Activated naive CD8-positive, alpha-beta T cell treated with anti-CD3 and anti-CD28 coated beads, Interleukin-2, amount 10 ng/mL, durations not matched to agents 7 days and 5 days (primary cell): ENCODE results near the gene S100A2. TPM values are rescaled to one million over a fixed set of nuclear protein-coding genes. Genes with fewer than 3 reads are reported as not detected.
"Not testable (repeated sequence)": the region's sequence is repeated elsewhere in the genome, so short reads cannot be mapped to it uniquely, and the experiment has no call there.

Source experiments
- ATAC-seq: fragments of 150-1000 bp; cut with Tn5 transposase; one replicate; pipeline ENCODE4 v1.10.0; 2021; ENCODE audit warnings: low read depth, moderate library complexity
- POLR2A ChIA-PET: fragments of 350-600 bp; sonication (Branson Sonifier 250); formaldehyde crosslinking; loops from one replicate; lab custom pipeline; 2021; ENCODE audit warnings: antibody characterized with exemption; lab: Charles Lee
- DNase-seq: peaks from one replicate; pipeline ENCODE4 v3.0.0; 2021
- H3K27ac Mint-ChIP-seq: one replicate; pipeline ENCODE4 v1.8.0; 2022; ENCODE audit warnings: mild to moderate bottlenecking, mixed read lengths
- H3K27me3 Mint-ChIP-seq: one replicate; pipeline ENCODE4 v1.8.0; 2022; ENCODE audit warnings: mild to moderate bottlenecking, moderate library complexity, mixed read lengths
- H3K36me3 Mint-ChIP-seq: one replicate; pipeline ENCODE4 v1.8.0; 2021; ENCODE audit warnings: mild to moderate bottlenecking, mixed read lengths
- H3K4me1 Mint-ChIP-seq: one replicate; pipeline ENCODE4 v1.8.0; 2021; ENCODE audit warnings: mixed read lengths
- H3K4me3 Mint-ChIP-seq: one replicate; pipeline ENCODE4 v1.8.0; 2022; ENCODE audit warnings: mild to moderate bottlenecking, moderate library complexity, mixed read lengths
- H3K9me3 Mint-ChIP-seq: one replicate; pipeline ENCODE4 v1.8.0; 2021; ENCODE audit warnings: mixed read lengths
- total RNA-seq, 2 experiments: library from RNA; stranded (reverse); gene quantifications; one replicate each; pipeline ENCODE4 v1.2.3, GENCODE V29; 2021

Gene S100A2
- total RNA-seq, 2 experiments from 2014 or later, result not detected

DNA sequence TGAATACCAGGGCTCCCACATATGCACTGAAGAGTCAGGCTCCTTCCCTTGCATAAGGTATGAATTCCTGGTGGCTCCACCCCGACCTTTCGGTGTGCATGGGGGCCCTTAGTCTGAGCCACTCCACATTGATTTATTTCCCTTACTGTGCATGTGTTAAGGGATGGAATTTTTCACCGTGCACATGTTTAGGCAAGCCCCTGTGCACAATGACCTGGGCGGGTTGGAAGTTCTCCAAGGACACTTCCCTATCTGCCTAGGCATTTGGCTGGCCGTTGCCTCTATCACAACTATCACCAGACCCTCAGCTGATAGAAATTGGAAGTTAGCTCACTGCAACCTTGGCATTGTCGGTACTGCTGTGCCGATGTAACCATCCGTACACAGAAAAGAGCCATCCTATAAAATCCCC is 39.5 kb downstream of the S100A2 start:
- POLR2A ChIA-PET, result interaction anchor here (3.0 kb wide), 1 partner anchor 9 kb away, joined by 9 read pairs; the partner anchor contains the start of gene S100A6
- no peak for ATAC-seq
- H3K27me3 Mint-ChIP-seq, result no peaks in the 10 kb centered on the region
- H3K36me3 Mint-ChIP-seq, result no peaks in the 10 kb centered on the region
- H3K27ac Mint-ChIP-seq, result no peak overlapping the region
- no peaks in the 10 kb centered on the region for H3K9me3 Mint-ChIP-seq
- peaks cover 11% of the 10 kb centered on the region for H3K4me1 Mint-ChIP-seq
- H3K4me3 Mint-ChIP-seq, result no peak overlapping the region
- DNase-seq, result peak; percentile 5

DNA sequence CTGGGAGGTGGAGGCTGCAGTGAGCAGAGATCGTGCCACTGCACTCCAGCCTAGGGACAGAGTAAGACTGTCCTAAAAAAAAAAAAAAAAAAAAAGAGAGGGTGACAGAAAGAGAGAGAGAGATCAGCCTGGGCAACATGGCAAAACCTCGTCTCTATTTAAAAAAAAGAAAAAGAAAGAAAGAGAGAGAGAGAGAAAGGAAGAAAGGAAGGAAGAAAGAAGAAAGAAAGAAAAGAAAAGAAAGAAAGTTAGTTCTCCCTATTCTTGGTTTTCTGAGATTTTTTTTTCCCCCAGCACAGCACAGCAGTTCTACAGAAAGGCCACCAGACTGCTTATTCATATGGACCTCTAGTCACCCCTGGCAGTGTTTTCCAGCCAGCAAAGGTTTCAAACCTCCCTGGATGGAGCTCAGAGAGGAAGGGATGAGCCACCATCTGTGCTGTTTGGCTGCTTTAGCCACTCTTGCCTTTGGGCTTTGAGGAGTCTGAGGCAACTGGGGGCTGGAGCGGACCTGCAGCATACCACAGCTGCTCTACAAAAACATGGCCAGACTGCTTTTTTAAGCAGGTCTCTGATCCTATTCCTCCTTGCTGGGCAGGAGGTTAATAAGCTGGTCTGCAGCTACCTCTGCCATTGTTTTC is 40.4 kb downstream of the S100A2 start:
- peaks cover 11% of the 10 kb centered on the region for H3K4me1 Mint-ChIP-seq
- POLR2A ChIA-PET, result interaction anchor here (3.0 kb wide), 1 partner anchor 10 kb away, joined by 9 read pairs; the partner anchor contains the start of gene S100A6
- no peaks in the 10 kb centered on the region for H3K9me3 Mint-ChIP-seq
- H3K4me3 Mint-ChIP-seq, result no peak overlapping the region
- DNase-seq, result peak; percentile 15
- H3K36me3 Mint-ChIP-seq, result no peaks in the 10 kb centered on the region
- no peaks in the 10 kb centered on the region for H3K27me3 Mint-ChIP-seq
- no peak overlapping the region for H3K27ac Mint-ChIP-seq
- ATAC-seq, result no peak

DNA sequence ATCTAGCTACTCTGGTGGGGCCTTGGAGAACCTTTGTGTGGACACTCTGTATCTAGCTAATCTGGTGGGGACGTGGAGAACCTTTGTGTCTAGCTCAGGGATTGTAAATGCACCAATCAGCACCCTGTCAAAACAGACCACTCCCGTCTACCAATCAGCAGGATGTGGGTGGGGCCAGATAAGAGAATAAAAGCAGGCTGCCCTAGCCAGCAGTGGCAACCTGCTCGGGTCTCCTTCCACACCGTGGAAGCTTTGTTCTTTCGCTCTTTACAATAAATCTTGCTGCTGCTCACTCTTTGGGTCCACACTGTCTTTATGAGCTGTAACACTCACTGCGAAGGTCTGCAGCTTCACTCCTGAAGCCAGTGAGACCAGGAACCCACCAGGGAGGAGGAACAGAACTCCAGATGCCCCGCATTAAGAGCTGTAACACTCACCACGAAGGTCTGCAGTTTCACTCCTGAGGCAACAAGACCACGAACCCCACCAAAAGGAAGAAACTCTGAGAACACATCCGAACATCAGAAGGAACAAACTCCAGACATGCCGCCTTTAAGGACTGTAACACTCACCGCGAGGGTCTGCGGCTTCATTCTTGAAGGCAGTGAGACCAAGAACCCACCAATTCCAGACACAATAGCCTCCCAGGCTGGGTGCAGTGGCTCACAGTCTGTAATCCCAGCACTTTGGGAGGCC is 43.1 kb downstream of the S100A2 start:
- Mint-ChIP-seq H3K4me3 (peak overlapping the region; percentile 61), H3K4me1 (peaks cover 13% of the 10 kb centered on the region), H3K27ac (peak overlapping the region; percentile 82)
- not testable (repeated sequence) for H3K27me3 Mint-ChIP-seq, H3K36me3 Mint-ChIP-seq, H3K9me3 Mint-ChIP-seq
- POLR2A ChIA-PET, result interaction anchor here (1.5 to 3.4 kb wide), 2 partner anchors 13 to 112 kb away, joined by 6 to 21 read pairs; partner anchors contain the start of genes CHTOP and S100A6
- peak; percentile 56 for ATAC-seq
- DNase-seq, result peak; percentile 27

DNA sequence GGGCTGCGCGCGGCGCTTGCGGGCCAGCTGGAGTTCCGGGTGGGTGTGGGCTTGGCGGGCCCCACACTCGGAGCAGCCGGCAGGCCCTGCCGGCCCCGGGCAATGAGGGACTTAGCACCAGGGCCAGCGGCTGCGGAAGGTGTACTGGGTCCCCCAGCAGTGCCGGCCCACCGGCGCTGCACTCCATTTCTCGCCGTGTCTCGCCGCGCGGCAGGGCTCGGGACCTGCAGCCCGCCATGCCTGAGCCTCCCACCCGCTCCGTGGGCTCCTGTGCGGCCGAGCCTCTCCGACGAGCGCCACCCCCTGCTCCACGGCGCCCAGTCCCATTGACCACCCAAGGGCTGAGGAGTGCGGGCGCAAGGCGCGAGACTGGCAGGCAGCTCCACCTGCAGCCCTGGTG is 43.8 kb downstream of the S100A2 start:
- ATAC-seq, H3K27ac Mint-ChIP-seq, DNase-seq, H3K27me3 Mint-ChIP-seq, H3K9me3 Mint-ChIP-seq, H3K4me3 Mint-ChIP-seq, H3K36me3 Mint-ChIP-seq: not testable (repeated sequence)
- peaks cover 13% of the 10 kb centered on the region for H3K4me1 Mint-ChIP-seq
- POLR2A ChIA-PET, result interaction anchor here (1.8 to 3.4 kb wide), 2 partner anchors 10 to 14 kb away, joined by 6 to 21 read pairs; partner anchors contain the start of gene S100A6

DNA sequence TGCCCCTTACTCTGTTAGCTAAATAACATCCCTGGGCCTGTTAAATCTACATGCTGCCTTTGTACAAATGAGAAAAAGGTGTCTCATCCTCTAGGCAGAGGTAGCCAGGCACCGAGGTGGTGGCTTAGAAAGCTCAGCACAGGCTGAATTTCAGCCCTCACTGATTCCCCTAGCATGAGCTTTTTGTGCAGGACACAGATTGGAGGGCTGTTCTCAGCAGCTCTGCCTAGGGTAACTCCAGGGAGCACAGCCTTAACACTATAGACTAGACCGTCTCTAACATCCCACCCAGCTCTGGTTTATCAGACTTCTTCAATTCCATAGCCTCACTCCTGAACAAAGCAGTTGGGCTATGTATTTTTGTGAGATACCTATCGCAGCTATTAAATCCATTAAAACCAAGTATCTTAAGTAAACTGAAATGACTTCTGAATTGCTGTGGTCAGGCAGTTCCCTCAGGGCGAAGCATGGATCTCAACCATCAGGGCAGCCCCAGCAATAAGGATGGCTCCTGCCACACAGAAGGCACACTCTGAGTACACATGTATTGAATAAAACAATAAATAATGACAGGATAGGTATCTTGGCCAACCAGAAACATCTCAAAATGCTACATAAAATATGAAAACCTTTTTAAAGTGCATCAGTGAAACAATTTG is 44.7 kb downstream of the S100A2 start:
- POLR2A ChIA-PET, result interaction anchor here (1.8 to 3.4 kb wide), 2 partner anchors 11 to 15 kb away, joined by 6 to 21 read pairs; partner anchors contain the start of gene S100A6

DNA sequence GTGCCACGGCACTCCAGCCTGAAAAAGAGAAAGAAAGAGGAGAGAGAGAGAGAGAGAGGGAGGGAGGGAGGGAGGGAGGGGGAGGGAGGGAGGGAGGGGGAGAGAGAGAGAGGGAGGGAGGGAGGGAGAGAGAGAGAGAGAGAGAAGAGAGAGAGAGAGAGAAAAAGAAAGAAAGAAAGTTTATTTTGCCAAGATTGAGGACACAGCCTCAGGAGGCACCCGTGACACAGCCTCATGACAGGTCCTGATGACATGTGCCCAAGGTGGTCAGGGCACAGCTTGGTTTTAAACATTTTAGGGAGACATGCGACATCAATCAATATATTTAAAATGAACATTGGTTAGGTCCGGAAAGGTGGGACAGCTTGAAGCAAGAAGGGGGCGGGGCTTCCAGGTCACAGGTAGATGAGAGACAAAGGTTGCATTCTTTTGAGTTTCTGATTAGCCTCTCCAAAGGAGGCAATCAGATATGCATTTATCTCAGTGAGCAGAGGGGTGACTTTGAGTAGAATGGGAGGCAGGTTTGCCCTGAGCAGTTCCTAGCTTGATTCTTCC is 45.4 kb downstream of the S100A2 start:
- not testable (repeated sequence) for H3K27me3 Mint-ChIP-seq, DNase-seq, H3K27ac Mint-ChIP-seq, H3K4me3 Mint-ChIP-seq, ATAC-seq, H3K9me3 Mint-ChIP-seq, H3K36me3 Mint-ChIP-seq
- H3K4me1 Mint-ChIP-seq, result peaks cover 13% of the 10 kb centered on the region
- POLR2A ChIA-PET, result interaction anchor here (1.8 to 3.4 kb wide), 2 partner anchors 12 to 15 kb away, joined by 6 to 21 read pairs; partner anchors contain the start of gene S100A6

More for the DNA sequence above, 44.7 kb downstream of the S100A2 start:
- ATAC-seq (no peak), DNase-seq (no peak)
- no peak overlapping the region for H3K4me3 Mint-ChIP-seq
- H3K9me3 Mint-ChIP-seq, result no peaks in the 10 kb centered on the region
- peaks cover 13% of the 10 kb centered on the region for H3K4me1 Mint-ChIP-seq
- H3K27me3 Mint-ChIP-seq, result no peaks in the 10 kb centered on the region
- no peak overlapping the region for H3K27ac Mint-ChIP-seq
- H3K36me3 Mint-ChIP-seq, result no peaks in the 10 kb centered on the region

DNA sequence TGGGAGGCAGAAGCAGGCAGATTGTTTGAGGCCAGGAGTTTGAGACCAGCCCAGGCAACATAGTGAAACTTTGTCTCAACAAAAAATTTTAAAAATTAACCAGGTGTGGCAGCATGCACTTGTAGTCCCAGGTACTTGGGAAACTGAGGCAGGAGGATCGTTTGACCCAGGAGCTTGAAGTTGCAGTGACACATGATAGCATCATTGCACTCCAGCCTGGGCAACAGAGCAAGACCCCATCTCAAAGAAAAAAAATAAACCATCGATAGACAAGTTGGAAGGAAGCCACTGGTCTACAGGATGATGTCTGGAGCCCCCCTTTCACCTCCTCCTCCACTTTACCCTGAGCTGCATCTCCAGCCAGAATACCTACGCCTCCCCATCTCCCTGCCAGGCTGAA is 46.4 kb downstream of the S100A2 start:
- Mint-ChIP-seq H3K4me3 (no peak overlapping the region), H3K4me1 (peaks cover 13% of the 10 kb centered on the region), H3K36me3 (no peaks in the 10 kb centered on the region), H3K9me3 (no peaks in the 10 kb centered on the region), H3K27ac (no peak overlapping the region), H3K27me3 (no peaks in the 10 kb centered on the region)
- POLR2A ChIA-PET, result interaction anchor here (0.6 kb wide), 1 partner anchor 40 kb away, joined by 3 read pairs; no protein-coding TSS in a partner anchor
- DNase-seq (no peak), ATAC-seq (no peak)

DNA sequence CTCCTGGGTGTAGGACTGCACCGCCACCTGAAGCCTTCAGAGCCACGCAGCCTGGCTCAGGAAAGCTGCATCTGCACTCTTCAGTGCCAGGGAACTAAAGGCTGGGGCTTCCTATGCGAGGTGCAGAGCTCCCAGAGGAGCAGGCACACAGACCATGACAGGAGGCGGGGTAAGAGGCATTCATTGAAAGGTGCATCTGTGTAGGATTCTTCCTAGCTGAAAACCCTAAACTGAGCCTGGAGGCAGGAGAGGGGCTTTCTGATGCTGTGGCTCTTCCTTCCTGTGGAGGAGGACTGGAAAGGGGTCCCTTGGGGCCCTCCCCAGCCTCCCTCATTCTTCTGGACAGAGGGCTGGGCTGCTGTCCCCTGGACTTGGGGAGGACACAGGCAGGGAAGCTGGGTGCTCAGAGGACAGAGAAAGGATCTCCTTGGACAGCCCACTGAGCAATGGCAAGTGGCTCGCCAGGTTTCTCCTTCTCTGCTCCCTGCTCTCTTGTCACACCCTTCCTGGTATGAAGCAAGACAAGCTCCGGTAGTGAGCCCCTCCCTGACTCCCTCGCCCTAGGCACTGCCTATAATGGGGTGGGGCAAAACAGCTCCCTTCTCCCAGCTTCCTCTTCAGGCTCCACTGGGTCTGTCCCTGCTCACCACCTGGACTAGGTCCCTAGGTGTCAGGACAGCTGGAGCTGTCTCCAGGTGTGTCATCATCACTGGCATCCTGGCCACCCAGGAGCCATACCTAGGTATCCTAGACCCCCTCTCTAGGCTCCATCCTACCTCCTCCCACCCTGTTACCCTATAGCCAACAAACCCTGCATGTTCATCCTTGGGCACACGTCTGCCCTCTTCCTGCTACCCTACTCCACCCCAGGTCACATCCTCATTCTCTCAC is 49.9 kb downstream of the S100A2 start:
- no peak for ATAC-seq
- H3K27ac Mint-ChIP-seq, result no peak overlapping the region

DNA sequence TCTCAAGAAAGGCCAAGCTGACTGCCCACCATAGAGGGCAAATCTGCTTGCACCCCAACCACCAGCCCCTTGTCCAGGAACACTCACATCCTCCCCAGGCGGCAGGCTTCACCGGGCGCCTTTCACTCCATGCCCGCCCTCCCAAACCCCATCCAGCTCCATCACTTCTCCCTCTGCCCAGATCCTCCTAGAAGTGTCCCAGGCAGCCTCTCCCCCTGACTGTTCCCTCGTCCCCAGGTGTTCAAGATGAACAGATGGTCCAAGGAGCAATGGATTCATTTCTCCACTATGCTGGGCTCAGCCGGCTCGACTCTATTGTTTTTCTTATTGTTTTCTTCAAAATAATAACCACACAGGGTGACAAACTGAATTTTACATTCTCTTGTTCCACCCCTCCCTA is 52.0 kb downstream of the S100A2 start:
- H3K4me1 Mint-ChIP-seq, result peaks cover 14% of the 10 kb centered on the region
- H3K36me3 Mint-ChIP-seq, result no peaks in the 10 kb centered on the region
- H3K4me3 Mint-ChIP-seq, result no peak overlapping the region
- ATAC-seq (no peak), DNase-seq (no peak)
- H3K27ac Mint-ChIP-seq, result no peak overlapping the region
- no peaks in the 10 kb centered on the region for H3K27me3 Mint-ChIP-seq
- no peaks in the 10 kb centered on the region for H3K9me3 Mint-ChIP-seq
- POLR2A ChIA-PET, result interaction anchor here (0.6 kb wide), 1 partner anchor 31 kb away, joined by 3 read pairs; no protein-coding TSS in a partner anchor

More for the DNA sequence above, 49.9 kb downstream of the S100A2 start:
- Mint-ChIP-seq H3K4me3 (no peak overlapping the region), H3K36me3 (no peaks in the 10 kb centered on the region), H3K9me3 (no peaks in the 10 kb centered on the region), H3K27me3 (no peaks in the 10 kb centered on the region), H3K4me1 (peaks cover 8% of the 10 kb centered on the region)
- POLR2A ChIA-PET, result interaction anchor here (0.9 to 1.1 kb wide), 2 partner anchors 20 to 452 kb away, joined by 3 to 4 read pairs; partner anchors contain the start of genes CREB3L4 and S100A6
- DNase-seq, result no peak

DNA sequence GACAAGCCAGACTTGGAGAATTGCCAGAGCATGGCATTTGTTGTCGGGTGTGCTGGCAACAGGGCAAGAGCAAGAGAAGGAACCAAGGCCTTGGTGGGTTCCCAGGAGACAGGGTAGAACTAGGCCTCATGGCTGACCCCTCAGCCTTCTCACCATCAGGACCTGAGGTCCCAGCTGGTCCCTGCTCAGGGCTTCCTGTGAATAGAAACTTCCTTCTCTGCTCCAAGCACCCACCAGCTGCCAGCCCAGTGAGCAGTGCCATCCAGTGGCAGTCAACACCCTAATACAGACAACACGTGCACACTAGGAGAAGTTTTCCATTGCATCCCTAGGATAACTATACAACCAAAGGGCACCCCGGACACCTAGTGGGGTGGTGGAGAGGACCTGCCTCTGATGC is 52.6 kb downstream of the S100A2 start:
- H3K27ac Mint-ChIP-seq, result no peak overlapping the region
- H3K36me3 Mint-ChIP-seq, result no peaks in the 10 kb centered on the region
- H3K4me3 Mint-ChIP-seq, result no peak overlapping the region
- H3K27me3 Mint-ChIP-seq, result no peaks in the 10 kb centered on the region
- POLR2A ChIA-PET, result interaction anchor here (0.6 kb wide), 1 partner anchor 32 kb away, joined by 3 read pairs; no protein-coding TSS in a partner anchor
- H3K4me1 Mint-ChIP-seq, result peaks cover 14% of the 10 kb centered on the region
- DNase-seq (no peak), ATAC-seq (no peak)
- H3K9me3 Mint-ChIP-seq, result no peaks in the 10 kb centered on the region
